ENCODE measurements around the gene NT5E. TPM values are rescaled to one million over a fixed set of nuclear protein-coding genes. Genes with fewer than 3 reads are reported as not detected.

Gene NT5E
- total and polyA plus RNA-seq, 4 donors: 13.5 to 51.5 (median 34.1) TPM

DNA sequence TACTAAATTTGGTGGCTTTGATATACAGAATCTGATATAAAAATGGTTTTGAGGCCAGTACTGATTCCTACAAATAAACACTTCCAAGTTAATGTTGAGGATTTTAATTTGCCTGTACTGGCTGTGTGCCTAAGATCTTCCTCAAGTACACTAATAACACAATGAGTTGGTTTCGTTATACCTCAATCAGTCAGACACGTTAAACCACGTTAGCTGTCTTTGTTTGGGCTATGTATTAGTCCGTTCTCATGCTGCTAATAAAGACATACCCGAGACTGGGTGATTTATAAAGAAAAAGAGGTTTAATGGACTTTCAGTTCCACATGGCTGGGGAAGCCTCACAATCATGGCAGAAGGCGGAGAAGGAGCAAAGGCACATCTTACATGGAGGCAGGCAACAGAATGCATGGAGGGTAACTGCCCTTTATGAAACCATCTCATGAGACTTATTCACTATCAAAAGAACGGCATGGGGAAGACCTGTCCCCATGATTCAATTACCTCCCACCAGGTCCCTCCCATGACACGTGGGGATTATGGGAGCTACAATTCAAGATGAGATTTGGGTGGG, 46.2 kb downstream of the NT5E start (continued):
- no peak for TF ChIP-seq SP1 (IDR thresholded peaks at IDR 0.05)
- no peak for TF ChIP-seq YY1 (IDR thresholded peaks at IDR 0.05)
- TF ChIP-seq JUND (IDR thresholded peaks at IDR 0.05): no peak
- TF ChIP-seq, protein P1, sequence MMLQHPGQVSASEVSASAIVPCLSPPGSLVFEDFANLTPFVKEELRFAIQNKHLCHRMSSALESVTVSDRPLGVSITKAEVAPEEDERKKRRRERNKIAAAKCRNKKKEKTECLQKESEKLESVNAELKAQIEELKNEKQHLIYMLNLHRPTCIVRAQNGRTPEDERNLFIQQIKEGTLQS (IDR thresholded peaks at IDR 0.05): no peak
- TF ChIP-seq TAF1 (conservative IDR thresholded peaks at IDR 0.05): no peak
- no peak for TF ChIP-seq HNF4G (IDR thresholded peaks at IDR 0.05)

DNA sequence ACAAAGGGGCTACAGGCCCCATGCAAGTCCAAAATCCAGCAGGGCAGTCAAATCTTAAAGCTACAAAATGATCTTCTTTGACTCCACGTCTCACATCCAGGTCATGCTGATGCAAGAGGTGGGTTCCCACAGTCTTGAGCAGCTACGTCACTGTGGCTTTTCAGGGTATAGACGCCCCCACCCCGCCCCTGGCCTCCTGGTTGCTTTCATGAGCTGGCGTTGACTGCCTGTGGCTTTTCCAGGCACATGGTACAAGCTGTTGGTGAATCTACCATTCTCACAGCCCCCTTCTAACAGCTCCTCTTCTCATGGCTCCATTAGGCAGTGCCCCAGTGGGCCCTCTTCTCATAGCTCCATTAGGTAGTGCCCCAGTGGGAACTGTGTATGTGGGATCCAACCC, 47.0 kb downstream of the NT5E start:
- peaks cover 0 to 17% (median 1%) of the 10 kb centered on the region in 4 donors for H3K4me1 ChIP-seq (ENCODE audit: control insufficient read depth in 4 of 4, insufficient read depth in 4 of 4, low read length in 3 of 4)
- H3K36me3 ChIP-seq (ENCODE audit: control insufficient read depth in 4 of 4, insufficient read depth in 3 of 4, low read depth in 1 of 4, low read length in 3 of 4): peaks cover 2 to 13% (median 8%) of the 10 kb centered on the region in 4 donors
- no peak for TF ChIP-seq EGR1 (IDR thresholded peaks at IDR 0.05; ENCODE audit: low read depth in 2 of 2)
- TF ChIP-seq FOXA2 (IDR thresholded peaks at IDR 0.05): no peak
- TF ChIP-seq, protein P1 (IDR thresholded peaks at IDR 0.05): no peak
- no peak for TF ChIP-seq HNF4G (IDR thresholded peaks at IDR 0.05)
- TF ChIP-seq, protein P2, sequence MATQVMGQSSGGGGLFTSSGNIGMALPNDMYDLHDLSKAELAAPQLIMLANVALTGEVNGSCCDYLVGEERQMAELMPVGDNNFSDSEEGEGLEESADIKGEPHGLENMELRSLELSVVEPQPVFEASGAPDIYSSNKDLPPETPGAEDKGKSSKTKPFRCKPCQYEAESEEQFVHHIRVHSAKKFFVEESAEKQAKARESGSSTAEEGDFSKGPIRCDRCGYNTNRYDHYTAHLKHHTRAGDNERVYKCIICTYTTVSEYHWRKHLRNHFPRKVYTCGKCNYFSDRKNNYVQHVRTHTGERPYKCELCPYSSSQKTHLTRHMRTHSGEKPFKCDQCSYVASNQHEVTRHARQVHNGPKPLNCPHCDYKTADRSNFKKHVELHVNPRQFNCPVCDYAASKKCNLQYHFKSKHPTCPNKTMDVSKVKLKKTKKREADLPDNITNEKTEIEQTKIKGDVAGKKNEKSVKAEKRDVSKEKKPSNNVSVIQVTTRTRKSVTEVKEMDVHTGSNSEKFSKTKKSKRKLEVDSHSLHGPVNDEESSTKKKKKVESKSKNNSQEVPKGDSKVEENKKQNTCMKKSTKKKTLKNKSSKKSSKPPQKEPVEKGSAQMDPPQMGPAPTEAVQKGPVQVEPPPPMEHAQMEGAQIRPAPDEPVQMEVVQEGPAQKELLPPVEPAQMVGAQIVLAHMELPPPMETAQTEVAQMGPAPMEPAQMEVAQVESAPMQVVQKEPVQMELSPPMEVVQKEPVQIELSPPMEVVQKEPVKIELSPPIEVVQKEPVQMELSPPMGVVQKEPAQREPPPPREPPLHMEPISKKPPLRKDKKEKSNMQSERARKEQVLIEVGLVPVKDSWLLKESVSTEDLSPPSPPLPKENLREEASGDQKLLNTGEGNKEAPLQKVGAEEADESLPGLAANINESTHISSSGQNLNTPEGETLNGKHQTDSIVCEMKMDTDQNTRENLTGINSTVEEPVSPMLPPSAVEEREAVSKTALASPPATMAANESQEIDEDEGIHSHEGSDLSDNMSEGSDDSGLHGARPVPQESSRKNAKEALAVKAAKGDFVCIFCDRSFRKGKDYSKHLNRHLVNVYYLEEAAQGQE (IDR thresholded peaks at IDR 0.05): no peak
- H3K9me3 ChIP-seq (ENCODE audit: control insufficient read depth in 4 of 4, low read length in 3 of 4): no peaks in the 10 kb centered on the region
- H3K9ac ChIP-seq (ENCODE audit: low read depth in 1 of 2, low read length in 2 of 2): no peak overlapping the region
- DNase-seq (ENCODE audit: low spot score): no peak
- H3K27me3 ChIP-seq (ENCODE audit: control insufficient read depth in 4 of 4, insufficient read depth in 4 of 4, low read length in 3 of 4): no peaks in the 10 kb centered on the region
- no peak overlapping the region for H3K27ac ChIP-seq (ENCODE audit: low read depth in 1 of 2, low read length in 2 of 2)
- 94% methylated on average over 5 of the region's 5 CpGs for WGBS
- no peak overlapping the region for H3K4me3 ChIP-seq (ENCODE audit: low read depth in 1 of 3, low read length in 3 of 3)

DNA sequence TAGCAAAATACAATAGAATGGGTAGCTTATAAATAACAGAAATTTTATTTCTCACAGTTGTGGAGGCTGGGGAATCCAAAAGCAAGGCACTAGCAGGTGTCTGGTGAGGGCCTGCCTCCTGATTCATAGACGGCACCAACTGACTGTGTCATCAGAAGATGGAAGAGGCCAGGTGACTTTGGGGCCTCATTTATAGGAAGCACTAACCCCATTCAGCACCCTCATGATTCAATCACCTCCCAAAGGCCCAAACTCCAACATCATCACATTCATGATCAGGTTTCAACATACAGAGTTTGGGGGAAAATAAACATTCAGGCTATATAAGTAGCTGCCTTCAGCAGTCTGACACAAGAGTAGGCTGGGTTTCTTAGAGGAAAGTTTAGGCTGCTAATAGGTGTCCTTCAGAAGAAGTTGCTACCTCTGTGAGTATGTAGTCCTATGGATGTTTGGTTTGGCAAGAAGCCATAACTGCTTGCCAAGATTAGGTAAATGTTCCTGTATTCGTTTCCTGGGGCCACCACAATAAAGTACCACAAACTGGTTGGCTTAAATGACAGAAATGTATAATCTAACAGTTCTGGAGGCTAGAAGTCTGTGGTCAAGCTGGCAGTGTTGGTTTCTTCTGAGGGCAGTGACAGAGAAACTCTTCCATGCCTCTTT, 48.8 kb downstream of the NT5E start:
- H3K9me3 ChIP-seq (ENCODE audit: control insufficient read depth in 4 of 4, low read length in 3 of 4): no peaks in the 10 kb centered on the region
- no peaks in the 10 kb centered on the region for H3K27me3 ChIP-seq (ENCODE audit: control insufficient read depth in 4 of 4, insufficient read depth in 4 of 4, low read length in 3 of 4)
- TF ChIP-seq NR2F2 (IDR thresholded peaks at IDR 0.05) (no peak), SP1 (IDR thresholded peaks at IDR 0.05) (no peak), EGR1 (IDR thresholded peaks at IDR 0.05; ENCODE audit: low read depth in 2 of 2) (no peak), YY1 (IDR thresholded peaks at IDR 0.05) (no peak), RXRA (IDR thresholded peaks at IDR 0.05) (no peak), FOXA1 (IDR thresholded peaks at IDR 0.05) (no peak), ZBTB33 (IDR thresholded peaks at IDR 0.05) (no peak), JUND (IDR thresholded peaks at IDR 0.05) (no peak), TAF1 (conservative IDR thresholded peaks at IDR 0.05) (no peak)
- TF ChIP-seq, protein P1 (IDR thresholded peaks at IDR 0.05): no peak
- TF ChIP-seq, protein P2 (IDR thresholded peaks at IDR 0.05): no peak
- 53% methylated on average over 2 of the region's 2 CpGs for WGBS
- DNase-seq (ENCODE audit: low spot score): no peak
- H3K4me1 ChIP-seq (ENCODE audit: control insufficient read depth in 4 of 4, insufficient read depth in 4 of 4, low read length in 3 of 4): peaks cover 0 to 8% (median 1%) of the 10 kb centered on the region in 4 donors
- H3K9ac ChIP-seq (ENCODE audit: low read depth in 1 of 2, low read length in 2 of 2): no peak overlapping the region
- H3K27ac ChIP-seq (ENCODE audit: low read depth in 1 of 2, low read length in 2 of 2): no peak overlapping the region
- no peak overlapping the region for H3K4me3 ChIP-seq (ENCODE audit: low read depth in 1 of 3, low read length in 3 of 3)
- H3K36me3 ChIP-seq (ENCODE audit: control insufficient read depth in 4 of 4, insufficient read depth in 3 of 4, low read depth in 1 of 4, low read length in 3 of 4): peaks cover 0 to 11% (median 1%) of the 10 kb centered on the region in 4 donors
